Loucy (cell line): ENCODE measurements around the gene TRABD2B.

ENCODE experiments used
- H2AFZ ChIP-seq: fragments of 200-600 bp; sonication (generic); 2 replicates; pipeline ENCODE4 v1.6.0; 2016; ENCODE audit warnings: antibody characterized with exemption, mild to moderate bottlenecking, low read length, moderate library complexity
- H3F3A ChIP-seq: fragments of 200-600 bp; 2 replicates; pipeline ENCODE4 v1.6.0; 2016; ENCODE audit warnings: antibody characterized with exemption, low read depth, mild to moderate bottlenecking
- H3K27me3 ChIP-seq: fragments of 200-600 bp; sonication (generic); 2 replicates; pipeline ENCODE4 v1.6.1; 2014; ENCODE audit warnings: low read length, mild to moderate bottlenecking; ENCODE audit not compliant: insufficient read depth, poor library complexity, severe bottlenecking
- H3K36me3 ChIP-seq: fragments of 200-600 bp; sonication (generic); 2 replicates; pipeline ENCODE4 v1.6.1; 2016; ENCODE audit warnings: low read length; ENCODE audit not compliant: insufficient read depth
- H3K4me1 ChIP-seq: fragments of 200-600 bp; sonication (generic); 2 replicates; pipeline ENCODE4 v1.5.1; 2014; ENCODE audit warnings: low read length, mild to moderate bottlenecking; ENCODE audit not compliant: insufficient read depth, poor library complexity, severe bottlenecking
- H3K4me2 ChIP-seq: fragments of 200-600 bp; sonication (generic); 2 replicates; pipeline ENCODE4 v1.6.0; 2014; ENCODE audit warnings: antibody characterized with exemption, low read length, low read depth, mild to moderate bottlenecking; ENCODE audit not compliant: poor library complexity, severe bottlenecking
- H3K4me3 ChIP-seq: fragments of 200-600 bp; sonication (generic); 2 replicates; pipeline ENCODE4 v1.5.1; 2014; ENCODE audit warnings: low read length, mild to moderate bottlenecking, mixed read lengths; ENCODE audit not compliant: poor library complexity, severe bottlenecking
- H3K79me2 ChIP-seq: fragments of 200-600 bp; sonication (generic); 2 replicates; pipeline ENCODE4 v1.6.1; 2014; ENCODE audit warnings: low read length; ENCODE audit not compliant: insufficient read depth
- H3K9ac ChIP-seq: fragments of 200-600 bp; sonication (generic); 2 replicates; pipeline ENCODE4 v1.6.0; 2014; ENCODE audit warnings: mild to moderate bottlenecking, low read depth, low read length, moderate library complexity; ENCODE audit not compliant: poor library complexity, severe bottlenecking
- H3K9me2 ChIP-seq: fragments of 200-600 bp; sonication (generic); replicated peaks from 2 replicates; pipeline ENCODE4 v1.6.1; 2016; ENCODE audit warnings: low read depth, low read length, mixed read lengths
- H3K9me3 ChIP-seq: fragments of 200-600 bp; sonication (generic); 2 replicates; pipeline ENCODE4 v1.6.1; 2014; ENCODE audit warnings: mild to moderate bottlenecking, antibody characterized with exemption, low read length, low read depth; ENCODE audit not compliant: insufficient read depth
- H4K20me1 ChIP-seq: fragments of 200-600 bp; sonication (generic); 2 replicates; pipeline ENCODE4 v1.6.0; 2014; ENCODE audit warnings: antibody characterized with exemption, low read length, mild to moderate bottlenecking; ENCODE audit not compliant: insufficient read depth, poor library complexity, severe bottlenecking
- EZH2phosphoT487 ChIP-seq: fragments of 200-600 bp; IDR thresholded peaks from 2 replicates; pipeline ENCODE4 v1.6.1; 2018; ENCODE audit warnings: antibody characterized with exemption, mild to moderate bottlenecking, moderate library complexity, borderline replicate concordance
- TF ChIP-seq, protein P1 (sequence below): fragments of 200-600 bp; sonication (generic); conservative IDR thresholded peaks from 2 replicates; pipeline ENCODE4 v1.5.1; 2014; ENCODE audit warnings: mild to moderate bottlenecking, antibody characterized with exemption, low read length

Gene TRABD2B

GRCh38 chr1:47761201-47761930 is 235.8 kb downstream of the TRABD2B start:
- H3K4me3 ChIP-seq = no peak overlapping the region
- no peaks in the 10 kb centered on the region for H3K9me3 ChIP-seq
- H3K9ac ChIP-seq = no peak overlapping the region
- no peak overlapping the region for H2AFZ ChIP-seq
- H4K20me1 ChIP-seq = no peaks in the 10 kb centered on the region
- H3K79me2 ChIP-seq = no peaks in the 10 kb centered on the region
- H3K9me2 ChIP-seq = no peaks in the 10 kb centered on the region
- TF ChIP-seq, protein P1, sequence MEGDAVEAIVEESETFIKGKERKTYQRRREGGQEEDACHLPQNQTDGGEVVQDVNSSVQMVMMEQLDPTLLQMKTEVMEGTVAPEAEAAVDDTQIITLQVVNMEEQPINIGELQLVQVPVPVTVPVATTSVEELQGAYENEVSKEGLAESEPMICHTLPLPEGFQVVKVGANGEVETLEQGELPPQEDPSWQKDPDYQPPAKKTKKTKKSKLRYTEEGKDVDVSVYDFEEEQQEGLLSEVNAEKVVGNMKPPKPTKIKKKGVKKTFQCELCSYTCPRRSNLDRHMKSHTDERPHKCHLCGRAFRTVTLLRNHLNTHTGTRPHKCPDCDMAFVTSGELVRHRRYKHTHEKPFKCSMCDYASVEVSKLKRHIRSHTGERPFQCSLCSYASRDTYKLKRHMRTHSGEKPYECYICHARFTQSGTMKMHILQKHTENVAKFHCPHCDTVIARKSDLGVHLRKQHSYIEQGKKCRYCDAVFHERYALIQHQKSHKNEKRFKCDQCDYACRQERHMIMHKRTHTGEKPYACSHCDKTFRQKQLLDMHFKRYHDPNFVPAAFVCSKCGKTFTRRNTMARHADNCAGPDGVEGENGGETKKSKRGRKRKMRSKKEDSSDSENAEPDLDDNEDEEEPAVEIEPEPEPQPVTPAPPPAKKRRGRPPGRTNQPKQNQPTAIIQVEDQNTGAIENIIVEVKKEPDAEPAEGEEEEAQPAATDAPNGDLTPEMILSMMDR = no peak
- TF ChIP-seq EZH2phosphoT487 = no peak
- no peak overlapping the region for H3K4me2 ChIP-seq
- no peaks in the 10 kb centered on the region for H3F3A ChIP-seq
- no peaks in the 10 kb centered on the region for H3K4me1 ChIP-seq
- no peaks in the 10 kb centered on the region for H3K27me3 ChIP-seq
- no peaks in the 10 kb centered on the region for H3K36me3 ChIP-seq

- H3K27me3 ChIP-seq = no peaks in the 10 kb centered on the region
- H3K4me3 ChIP-seq = no peak overlapping the region
- no peaks in the 10 kb centered on the region for H4K20me1 ChIP-seq
- no peaks in the 10 kb centered on the region for H3K79me2 ChIP-seq
- no peaks in the 10 kb centered on the region for H3K9me3 ChIP-seq
- H2AFZ ChIP-seq = no peak overlapping the region
- no peak overlapping the region for H3K4me2 ChIP-seq
- H3K4me1 ChIP-seq = no peaks in the 10 kb centered on the region
- no peaks in the 10 kb centered on the region for H3K36me3 ChIP-seq
- H3K9ac ChIP-seq = no peak overlapping the region
- H3K9me2 ChIP-seq = no peaks in the 10 kb centered on the region
- no peaks in the 10 kb centered on the region for H3F3A ChIP-seq
- TF ChIP-seq EZH2phosphoT487 = no peak
These were observed 237.1 kb downstream of the TRABD2B start for GRCh38 chr1:47759936-47760629.

DNA sequence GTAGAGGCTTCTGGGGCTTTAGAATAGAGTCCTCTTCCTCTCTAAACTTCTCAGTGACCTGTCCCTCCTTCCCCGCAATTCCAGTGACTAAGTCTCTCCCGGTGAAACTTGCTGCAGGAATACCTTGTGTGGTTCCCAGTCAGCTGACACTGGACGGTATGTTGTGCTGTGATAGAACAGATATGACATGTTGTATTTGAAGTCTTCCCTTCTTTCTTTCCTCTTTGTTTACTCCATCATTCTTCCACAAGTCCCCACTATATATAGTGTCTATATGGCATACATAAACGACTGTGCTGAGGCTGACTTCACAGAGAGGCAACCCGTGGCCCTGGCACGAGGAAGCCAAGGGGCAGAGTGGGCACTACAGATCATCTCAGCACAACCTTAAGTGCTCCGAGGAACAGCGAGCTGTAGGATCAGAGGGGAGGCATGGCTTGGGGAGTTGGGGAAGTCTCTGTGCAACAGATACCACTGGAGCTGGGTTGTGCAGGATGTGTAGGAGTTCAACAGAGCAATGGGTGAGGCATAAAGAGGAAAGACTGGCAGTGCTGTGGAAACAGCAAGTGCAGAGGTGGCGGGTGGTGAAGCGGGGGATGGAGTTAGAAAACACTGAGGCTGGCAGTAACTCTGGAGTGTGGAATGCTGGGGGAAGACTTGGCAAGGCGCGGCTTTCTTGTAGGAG is 237.8 kb downstream of the TRABD2B start:
- no peak for TF ChIP-seq EZH2phosphoT487
- TF ChIP-seq, protein P1 = no peak

More for the DNA sequence above, 237.8 kb downstream of the TRABD2B start:
- H3K9me3 ChIP-seq = no peaks in the 10 kb centered on the region
- H3K79me2 ChIP-seq = no peaks in the 10 kb centered on the region
- H3F3A ChIP-seq = no peaks in the 10 kb centered on the region
- H3K9ac ChIP-seq = no peak overlapping the region
- no peaks in the 10 kb centered on the region for H3K27me3 ChIP-seq
- no peaks in the 10 kb centered on the region for H4K20me1 ChIP-seq
- H3K9me2 ChIP-seq = no peaks in the 10 kb centered on the region
- no peak overlapping the region for H2AFZ ChIP-seq
- H3K4me2 ChIP-seq = no peak overlapping the region
- no peak overlapping the region for H3K4me3 ChIP-seq
- H3K36me3 ChIP-seq = no peaks in the 10 kb centered on the region
- H3K4me1 ChIP-seq = no peaks in the 10 kb centered on the region
